Measurements from ENCODE around the gene MMAB. TPM values are rescaled to one million over a fixed set of nuclear protein-coding genes. Genes with fewer than 3 reads are reported as not detected.

The MMAB gene
- total RNA-seq, 1 experiment from 2014 or later, result 24.3 TPM

DNA sequence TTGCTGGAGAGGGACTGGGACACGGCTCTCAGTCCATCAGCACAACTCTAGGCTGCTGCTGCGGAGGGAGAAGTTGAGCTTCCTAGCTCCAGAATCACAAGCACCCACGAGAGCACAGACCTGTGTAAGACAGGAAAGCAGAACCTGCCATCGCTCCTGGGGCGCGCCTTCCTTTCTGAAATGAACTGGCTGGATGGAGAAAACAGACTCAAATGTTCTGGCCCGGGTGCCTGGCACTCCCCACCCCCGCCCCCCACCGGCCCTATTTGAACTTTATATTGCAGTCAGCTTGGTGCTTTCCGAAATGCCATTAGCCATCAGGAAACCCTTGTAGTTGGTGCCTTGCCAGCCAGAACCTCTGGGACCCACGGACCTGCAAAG is 24.1 kb upstream of the MMAB start:
- no peaks in the 10 kb centered on the region for H3K79me1 ChIP-seq (ENCODE audit: insufficient read depth, low read depth, low read length, poor library complexity, severe bottlenecking)
- no peak overlapping the region for H3K4ac ChIP-seq (ENCODE audit: low read depth, low read length)
- no peak overlapping the region for H2AK5ac ChIP-seq (ENCODE audit: insufficient read length, low read length)
- no peak overlapping the region; a peak in 1 of 7 replicates for H3K27ac Mint-ChIP-seq
- TF ChIP-seq, protein P1, sequence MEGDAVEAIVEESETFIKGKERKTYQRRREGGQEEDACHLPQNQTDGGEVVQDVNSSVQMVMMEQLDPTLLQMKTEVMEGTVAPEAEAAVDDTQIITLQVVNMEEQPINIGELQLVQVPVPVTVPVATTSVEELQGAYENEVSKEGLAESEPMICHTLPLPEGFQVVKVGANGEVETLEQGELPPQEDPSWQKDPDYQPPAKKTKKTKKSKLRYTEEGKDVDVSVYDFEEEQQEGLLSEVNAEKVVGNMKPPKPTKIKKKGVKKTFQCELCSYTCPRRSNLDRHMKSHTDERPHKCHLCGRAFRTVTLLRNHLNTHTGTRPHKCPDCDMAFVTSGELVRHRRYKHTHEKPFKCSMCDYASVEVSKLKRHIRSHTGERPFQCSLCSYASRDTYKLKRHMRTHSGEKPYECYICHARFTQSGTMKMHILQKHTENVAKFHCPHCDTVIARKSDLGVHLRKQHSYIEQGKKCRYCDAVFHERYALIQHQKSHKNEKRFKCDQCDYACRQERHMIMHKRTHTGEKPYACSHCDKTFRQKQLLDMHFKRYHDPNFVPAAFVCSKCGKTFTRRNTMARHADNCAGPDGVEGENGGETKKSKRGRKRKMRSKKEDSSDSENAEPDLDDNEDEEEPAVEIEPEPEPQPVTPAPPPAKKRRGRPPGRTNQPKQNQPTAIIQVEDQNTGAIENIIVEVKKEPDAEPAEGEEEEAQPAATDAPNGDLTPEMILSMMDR (conservative IDR thresholded peaks at IDR 0.05), result no peak
- no peaks in the 10 kb centered on the region for H3K4me1 ChIP-seq (ENCODE audit: insufficient read depth, low read length)
- H4K5ac ChIP-seq (ENCODE audit: insufficient read length, low read depth, low read length), result no peak overlapping the region
- H4K20me1 ChIP-seq (ENCODE audit: control insufficient read depth, insufficient read depth, insufficient read length), result no peaks in the 10 kb centered on the region
- no peak overlapping the region for H3K4me2 ChIP-seq (ENCODE audit: insufficient read depth, insufficient read length, low read length)
- H3K56ac ChIP-seq (ENCODE audit: insufficient read length, low read depth, low read length), result no peak overlapping the region
- no peaks in the 10 kb centered on the region; a peak in 1 of 5 replicates for H3K9me3 Mint-ChIP-seq
- H2BK120ac ChIP-seq (ENCODE audit: low read depth, low read length, poor library complexity, severe bottlenecking), result no peak overlapping the region
- no peak overlapping the region for H3K14ac ChIP-seq (ENCODE audit: insufficient read depth, low read length)
- H3K23ac ChIP-seq (ENCODE audit: insufficient read length, low read depth, low read length), result no peak overlapping the region
- no peak overlapping the region for H4K8ac ChIP-seq (replicated peaks; ENCODE audit: insufficient read length, low read depth, low read length)
- H3K36me3 Mint-ChIP-seq (ENCODE audit: insufficient read depth in 1 of 3, low read depth in 3 of 3), result peaks cover 2 to 12% (median 10%) of the 10 kb centered on the region in 3 experiments; a peak in 4 of 7 replicates
- H4K91ac ChIP-seq (ENCODE audit: insufficient read length, low read depth, low read length), result no peak overlapping the region
- no CpG with 5 or more reads among the region's 11 CpGs for WGBS (ENCODE audit: extremely low coverage, insufficient read length, low lambda C conversion rate)
- peaks cover 11 to 20% of the 10 kb centered on the region in 2 experiments for H3K4me1 Mint-ChIP-seq
- no peak overlapping the region for H2BK12ac ChIP-seq (ENCODE audit: insufficient read length, low read depth, low read length)
- no peak overlapping the region for H3T11ph ChIP-seq (ENCODE audit: low read length)
- no peak overlapping the region for H2BK15ac ChIP-seq (ENCODE audit: low read depth, low read length)
- no peak overlapping the region for H3K4me3 Mint-ChIP-seq
- no peak overlapping the region for H2BK5ac ChIP-seq (ENCODE audit: insufficient read length, low read length)
- no peak for DNase-seq
- H3K9ac ChIP-seq (ENCODE audit: extremely low read depth, insufficient read length, low read length), result no peak overlapping the region
- no peaks in the 10 kb centered on the region for H3K27me3 ChIP-seq (ENCODE audit: insufficient read depth, low read length)
- H3K79me2 ChIP-seq (ENCODE audit: insufficient read depth, low read length), result no peaks in the 10 kb centered on the region
- no peak overlapping the region for H3K27ac ChIP-seq (ENCODE audit: insufficient read length, low read depth, low read length)
- H2AFZ ChIP-seq (ENCODE audit: low read length), result no peak overlapping the region
- no peak overlapping the region for H2BK20ac ChIP-seq (ENCODE audit: low read depth, low read length, poor library complexity, severe bottlenecking)
- H3K18ac ChIP-seq (ENCODE audit: insufficient read length, low read depth, low read length), result no peak overlapping the region
- H3K27me3 Mint-ChIP-seq (ENCODE audit: low read depth), result no peaks in the 10 kb centered on the region; the same call in 1 of the 2 replicates
- no peaks in the 10 kb centered on the region for H3K23me2 ChIP-seq (ENCODE audit: insufficient read length, low read depth, low read length, poor library complexity, severe bottlenecking)
- H3K9me3 ChIP-seq (ENCODE audit: control insufficient read depth, low read depth, low read length), result no peaks in the 10 kb centered on the region
